ENCODE data around the gene KCNMA1. TPM values are rescaled to one million over a fixed set of nuclear protein-coding genes. Genes with fewer than 3 reads are reported as not detected.

The KCNMA1 gene
- total and polyA plus RNA-seq, 10 of the 15 experiments (the other 5 are each of a cell fraction or from before 2014, with no cell fraction given), result 8.5 to 77.0 (median 21.3) TPM

GRCh38 chr10:77590344-77591237 lies 47.0 kb downstream of the KCNMA1 start:
- FAIRE-seq (no peak), ATAC-seq (no peak), DNase-seq (ENCODE audit: low read depth, low spot score) (no peak)
- Histone ChIP-seq H2AFZ (ENCODE audit: control insufficient read depth, low read depth, low read length) (no peak overlapping the region), H3K9ac (ENCODE audit: control insufficient read depth, insufficient read depth, low read length) (no peak overlapping the region), H4K20me1 (ENCODE audit: control insufficient read depth, insufficient read depth) (no peaks in the 10 kb centered on the region; the same call in 1 of the 2 replicates), H3K9me3 (replicated peaks; ENCODE audit: control insufficient read depth, insufficient read depth, low read length) (no peaks in the 10 kb centered on the region), H3K79me2 (ENCODE audit: control insufficient read depth, insufficient read depth, low read length) (no peaks in the 10 kb centered on the region), H3K27me3 (replicated peaks in 1 of 2; ENCODE audit: control insufficient read depth in 2 of 2, insufficient read depth in 2 of 2, low read length in 1 of 2) (no peaks in the 10 kb centered on the region), H3K4me2 (ENCODE audit: control insufficient read depth, insufficient read depth) (no peak overlapping the region), H3K27ac (ENCODE audit: control insufficient read depth, insufficient read depth) (no peak overlapping the region), H3K4me3 (no peak overlapping the region), H3K36me3 (ENCODE audit: control insufficient read depth in 2 of 2, insufficient read depth in 2 of 2, low read length in 1 of 2) (no peaks in the 10 kb centered on the region), H3K4me1 (ENCODE audit: control insufficient read depth, insufficient read depth, low read length) (no peaks in the 10 kb centered on the region)
- POLR2A ChIA-PET, result no interaction called here
- TF ChIP-seq MEF2A (IDR thresholded peaks at IDR 0.05; ENCODE audit: insufficient read depth, low read depth, low read length) (no peak), TAF1 (IDR thresholded peaks at IDR 0.05; ENCODE audit: borderline replicate concordance, low read depth, low read length) (no peak), PKNOX1 (IDR thresholded peaks at IDR 0.05) (no peak), HDAC2 (IDR thresholded peaks at IDR 0.05) (no peak), MAX (IDR thresholded peaks at IDR 0.05; ENCODE audit: low read depth, low read length) (no peak), DPF2 (IDR thresholded peaks at IDR 0.05) (no peak), MEF2B (IDR thresholded peaks at IDR 0.05; ENCODE audit: partially characterized antibody, poor library complexity, severe bottlenecking) (no peak), BACH1 (IDR thresholded peaks at IDR 0.05; ENCODE audit: borderline replicate concordance) (no peak), YBX1 (IDR thresholded peaks at IDR 0.05) (no peak), SPI1 (IDR thresholded peaks at IDR 0.05; ENCODE audit: borderline replicate concordance, insufficient read depth, low read depth, low read length) (no peak), POLR2AphosphoS2 (IDR thresholded peaks at IDR 0.05; ENCODE audit: low read depth, low read length) (no peak), NR2C2 (IDR thresholded peaks at IDR 0.05; ENCODE audit: borderline replicate concordance, control insufficient read depth, insufficient read length, low read depth) (no peak), STAT1 (conservative IDR thresholded peaks at IDR 0.05) (no peak), ASH2L (IDR thresholded peaks at IDR 0.05; ENCODE audit: borderline replicate concordance, low read depth) (no peak), POU2F2 (IDR thresholded peaks at IDR 0.05; ENCODE audit: borderline replicate concordance, low read depth, low read length) (no peak), ELK1 (IDR thresholded peaks at IDR 0.05; ENCODE audit: low read depth, low read length) (no peak), BRCA1 (IDR thresholded peaks at IDR 0.05; ENCODE audit: low read depth, low read length) (no peak), POLR2AphosphoS5 (IDR thresholded peaks at IDR 0.05; ENCODE audit: low read length) (no peak), MYB (IDR thresholded peaks at IDR 0.05; ENCODE audit: borderline replicate concordance, low read depth, low read length) (no peak)
- SMC1A ChIA-PET (ENCODE audit: uncharacterized antibody, unreplicated experiment), result no interaction called here
- RAD21 ChIA-PET (ENCODE audit: unreplicated experiment), result no interaction called here
- intact Hi-C loops (cut with micrococcal nuclease; ENCODE audit: unreplicated experiment) (no loop called here), in situ Hi-C loops (cut with MboI) (no loop called here)
- 70% methylated on average over 28 of the region's 32 CpGs for WGBS (ENCODE audit: insufficient coverage, insufficient replicate concordance, low lambda C conversion rate, missing lambda C conversion rate)
- CTCF ChIA-PET, result interaction anchor here (0.7 kb wide), 1 partner anchor 198 kb away, joined by 3 read pairs; no protein-coding TSS in a partner anchor
- BruUV-seq (replicated peaks), result no TSS peak
